Cardiac fibroblast (primary cell): Measurements from ENCODE around the gene KRT6A.
"Not testable (repeated sequence)": the region's sequence is repeated elsewhere in the genome, so short reads cannot be mapped to it uniquely, and the experiment has no call there.

ENCODE experiments used
- DNase-seq, 2 donors: peaks; one replicate each; pipeline versions ENCODE4 v3.0.0 to v3.0.0-alpha.2; 2010; ENCODE audit warnings: low read depth in 2 of 2
- H3K4me3 ChIP-seq, 2 donors: replicated peaks in 1 of 2; 1 replicate in 1 of 2; 2 replicates in 1 of 2; pipeline ENCODE4 v1.5.1; 2011; ENCODE audit warnings: low read depth in 2 of 2, low read length in 2 of 2, mild to moderate bottlenecking in 2 of 2, moderate library complexity in 1 of 2
- CTCF ChIP-seq: IDR thresholded peaks from one replicate; pipeline ENCODE4 v1.5.1; 2011; ENCODE audit warnings: low read depth, mild to moderate bottlenecking, low read length, inconsistent platforms

The KRT6A gene

DNA sequence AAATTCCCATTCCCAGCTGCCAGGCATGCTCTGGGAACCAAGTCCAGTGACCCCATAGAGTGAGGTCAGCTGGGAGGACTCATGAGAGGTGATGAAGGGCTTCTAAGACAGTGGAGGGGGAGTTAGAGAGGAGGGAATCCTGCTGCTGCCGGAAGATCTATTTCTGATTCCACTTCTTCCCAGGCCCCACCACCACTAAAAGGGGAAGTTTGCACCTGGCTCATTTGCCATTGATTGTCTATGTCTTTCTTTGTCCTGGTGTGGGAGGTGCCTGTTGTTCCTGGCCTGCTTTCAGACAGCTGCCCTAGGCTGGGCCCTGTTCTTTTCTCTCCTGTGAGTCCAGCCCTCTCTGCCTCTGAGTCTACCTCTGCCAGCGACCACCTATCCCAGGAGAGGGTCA, 3.0 kb upstream of the KRT6A start:
- peak in 1 of 2 donors; percentile 51 for DNase-seq
- no peak overlapping the region for H3K4me3 ChIP-seq
- TF ChIP-seq CTCF, result no peak

DNA sequence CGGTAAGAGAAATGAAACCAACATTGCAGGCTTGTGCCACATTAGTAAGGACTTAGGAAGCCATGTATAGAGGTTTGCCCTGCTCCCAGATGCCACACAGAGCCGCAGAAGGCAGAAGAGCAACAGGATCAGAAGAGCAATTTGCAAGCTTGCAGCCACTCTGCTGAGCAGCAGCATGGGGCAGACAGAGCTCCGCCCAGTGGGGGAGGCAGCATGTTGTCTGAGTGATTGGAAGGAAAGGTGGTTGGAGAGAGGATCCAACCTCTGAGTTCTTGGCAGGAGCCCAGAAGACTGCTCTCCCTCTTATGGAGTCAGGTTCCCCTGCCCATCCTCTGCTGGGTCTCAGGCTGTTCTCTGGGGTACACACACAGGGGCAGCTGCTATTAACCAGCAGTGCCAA, 2.3 kb upstream of the KRT6A start:
- peak; percentile 49 to 67 for DNase-seq
- no peak overlapping the region for H3K4me3 ChIP-seq
- no peak for TF ChIP-seq CTCF

DNA sequence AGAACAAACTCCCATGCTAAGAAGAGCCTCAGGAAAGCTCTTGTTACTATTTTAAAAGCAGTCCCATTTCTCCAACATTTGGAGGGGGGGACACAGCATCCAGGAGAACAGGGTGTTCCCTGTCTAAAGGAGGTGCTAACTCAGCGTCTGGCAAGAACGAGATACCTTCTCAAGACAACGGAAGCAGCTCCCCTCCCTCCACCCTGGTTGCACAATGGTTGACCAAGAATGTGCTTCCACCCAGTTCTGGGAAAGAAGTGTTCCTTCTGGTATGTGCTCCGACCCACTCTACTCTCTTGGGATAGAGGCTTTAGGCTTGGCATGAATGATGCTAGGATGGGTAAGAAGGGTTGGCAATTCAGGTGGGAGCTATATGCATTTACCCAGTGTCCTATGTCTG, 1.5 kb upstream of the KRT6A start:
- TF ChIP-seq CTCF, result no peak
- no peak overlapping the region for H3K4me3 ChIP-seq

DNA sequence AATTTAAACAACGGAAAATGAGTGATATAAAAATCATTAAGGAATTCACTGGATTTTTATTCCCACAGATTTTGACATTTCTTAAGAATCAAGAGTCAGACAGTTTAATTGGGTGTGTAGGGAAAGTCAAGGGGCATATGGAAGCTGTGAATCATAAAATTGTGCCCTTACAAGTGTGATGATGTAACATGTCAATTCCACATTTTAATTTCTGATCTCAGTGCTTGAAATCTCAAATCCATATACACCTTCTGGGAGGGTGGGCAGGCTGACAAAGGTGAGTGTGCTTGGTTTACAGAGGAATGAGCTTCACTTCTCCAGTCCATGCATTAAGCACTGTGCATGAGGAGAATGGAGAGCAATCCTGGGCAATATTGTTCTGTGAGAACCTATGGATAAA, 1.0 kb upstream of the KRT6A start:
- peak in 1 of 2 donors; percentile 57 for DNase-seq
- TF ChIP-seq CTCF, result no peak
- H3K4me3 ChIP-seq, result no peak overlapping the region

More for the DNA sequence above, 1.5 kb upstream of the KRT6A start:
- DNase-seq, result peak; percentile 92 to 95

DNA sequence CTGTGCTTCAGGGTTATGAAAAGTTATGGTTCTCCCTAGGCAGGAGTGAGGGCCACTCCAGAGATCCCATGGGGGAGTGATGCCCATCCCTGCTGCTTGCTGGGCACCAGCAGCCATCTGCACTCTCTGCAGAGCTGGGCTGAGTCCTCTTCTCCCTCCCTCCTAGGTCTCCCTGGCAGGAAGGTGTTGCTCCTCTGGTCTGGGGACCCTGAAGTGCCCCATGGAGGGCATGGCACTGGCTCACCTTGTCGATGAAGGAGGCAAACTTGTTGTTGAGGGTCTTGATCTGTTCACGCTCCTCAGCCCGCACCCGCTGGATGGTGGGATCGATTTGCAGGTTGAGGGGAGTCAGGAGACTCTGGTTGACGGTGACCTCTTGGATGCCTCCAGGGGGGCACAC, 652 bp downstream of the KRT6A start:
- H3K4me3 ChIP-seq, DNase-seq: not testable (repeated sequence)

- not testable (repeated sequence) for DNase-seq, H3K4me3 ChIP-seq
Measured at GRCh38 chr12:52491495-52491894, 1.6 kb downstream of the KRT6A start.

DNA sequence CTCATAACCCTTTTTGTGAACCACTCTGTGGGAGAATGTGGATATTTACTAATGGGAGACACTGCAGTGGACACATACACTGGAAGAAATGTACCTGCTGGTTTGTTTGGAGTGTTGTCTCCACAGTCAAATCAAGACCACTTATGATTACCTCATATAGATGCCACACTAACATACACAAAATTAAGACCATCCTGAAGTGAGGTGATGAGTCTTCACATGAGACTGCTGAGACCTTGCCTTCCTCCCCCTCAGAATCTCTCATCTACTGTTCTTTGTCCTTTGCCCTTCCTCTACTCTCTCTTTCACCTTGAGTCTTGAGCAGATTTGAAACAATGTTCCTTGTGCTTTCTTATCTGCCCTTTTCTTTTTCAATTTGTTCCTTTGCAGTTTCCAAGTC, 4.3 kb downstream of the KRT6A start:
- no peak overlapping the region for H3K4me3 ChIP-seq
- TF ChIP-seq CTCF, result no peak
- no peak for DNase-seq

GRCh38 chr12:52487744-52488443, 5.2 kb downstream of the KRT6A start:
- not testable (repeated sequence) for DNase-seq, H3K4me3 ChIP-seq
